HepG2 (cell line): ENCODE data around the gene CDC42EP1. TPM values are rescaled to one million over a fixed set of nuclear protein-coding genes. Genes with fewer than 3 reads are reported as not detected.

ENCODE experiments used
- ARNTL ChIP-seq: sonication (generic); formaldehyde crosslinking; IDR thresholded peaks from 2 replicates; pipeline ENCODE4 v1.4.0; 2020; ENCODE audit warnings: mild to moderate bottlenecking, missing genetic modification reagents
- ELF3 ChIP-seq: IDR thresholded peaks from 2 replicates; pipeline ENCODE4 v1.6.1; 2016; ENCODE audit warnings: missing genetic modification reagents, missing compliant biosample characterization
- EP300 ChIP-seq, 3 experiments: sonication (generic) in 1 of 3; formaldehyde crosslinking in 1 of 3; IDR thresholded peaks; 2 replicates each; pipeline versions ENCODE4 v1.5.1 to v1.6.1; 2011 to 2020; ENCODE audit warnings: low read depth in 2 of 3, low read length in 2 of 3, borderline replicate concordance in 1 of 3, improper control_type of control experiment in 1 of 3, mild to moderate bottlenecking in 1 of 3, missing genetic modification reagents in 1 of 3, moderate library complexity in 1 of 3
- MYC ChIP-seq: sonication (generic); formaldehyde crosslinking; IDR thresholded peaks from 2 replicates; pipeline ENCODE4 v1.9.0; 2021; ENCODE audit warnings: missing genetic modification reagents, borderline replicate concordance
- RARG ChIP-seq: sonication (generic); formaldehyde crosslinking; IDR thresholded peaks from 2 replicates; pipeline ENCODE4 v1.4.0; 2020; ENCODE audit warnings: low read depth, mild to moderate bottlenecking, missing genetic modification reagents
- SRSF1 ChIP-seq: fragments of 200-400 bp; formaldehyde crosslinking; optimal IDR thresholded peaks from 2 replicates; pipeline ENCODE3; 2017; ENCODE audit warnings: mild to moderate bottlenecking, low read depth, low read length, moderate library complexity
- TAF1 ChIP-seq: sonication (generic); formaldehyde crosslinking; IDR thresholded peaks from 2 replicates; pipeline ENCODE4 v1.4.0; 2020; ENCODE audit warnings: missing genetic modification reagents
- ZSCAN31 ChIP-seq: sonication (generic); formaldehyde crosslinking; IDR thresholded peaks from 2 replicates; pipeline ENCODE4 v1.5.0; 2020; ENCODE audit warnings: low read depth, mild to moderate bottlenecking, missing genetic modification reagents
- polyA plus RNA-seq, 8 experiments: library from polyadenylated mRNA; depleted of rRNA in 3 of 8; stranded (reverse) in 7 of 8; unstranded in 1 of 8; fragments of >200 nt; fragmentation: Illumina TruSeq in 4 of 8; extraction: Trizol in 4 of 8; gene quantifications; 2 replicates each; pipeline versions ENCODE4 v1.2.1 to v1.2.3, GENCODE V29; 2011 to 2016; ENCODE audit warnings: low read depth in 4 of 8, missing spikeins in 1 of 8, mixed read lengths in 1 of 8; ENCODE audit not compliant: insufficient read depth in 1 of 8
- total RNA-seq, 5 experiments: library from RNA; depleted of rRNA; stranded (reverse); fragments of >200 nt; fragmentation: Illumina TruSeq; extraction: Trizol; gene quantifications; 2 replicates each; pipeline ENCODE4 v1.2.3, GENCODE V29; 2016; ENCODE audit warnings: low read depth in 1 of 5
- TF ChIP-seq, protein P1 (sequence below): sonication (generic); formaldehyde crosslinking; IDR thresholded peaks from 2 replicates; pipeline ENCODE4 v1.9.0; 2022; ENCODE audit warnings: low read depth, missing genetic modification reagents
- TF ChIP-seq, protein P2 (sequence below): sonication (generic); formaldehyde crosslinking; IDR thresholded peaks from 2 replicates; pipeline ENCODE4 v1.5.0; 2020; ENCODE audit warnings: mild to moderate bottlenecking, missing genetic modification reagents
- TF ChIP-seq, protein P3 (sequence below): sonication (generic); formaldehyde crosslinking; IDR thresholded peaks from 2 replicates; pipeline ENCODE4 v1.5.1; 2020; ENCODE audit warnings: missing genetic modification reagents, mild to moderate bottlenecking, borderline replicate concordance
- TF ChIP-seq, protein P4 (sequence below): IDR thresholded peaks from 2 replicates; pipeline ENCODE4 v1.6.1; 2016; ENCODE audit warnings: low read depth
- TF ChIP-seq, protein P5 (sequence below): IDR thresholded peaks from 2 replicates; pipeline ENCODE4 v1.6.1; 2016
- TF ChIP-seq, protein P6 (sequence below): IDR thresholded peaks from 2 replicates; pipeline ENCODE4 v1.6.1; 2016; ENCODE audit warnings: mild to moderate bottlenecking, missing biosample characterization, missing genetic modification reagents
- TF ChIP-seq, protein P7 (sequence below): sonication (generic); formaldehyde crosslinking; IDR thresholded peaks from 2 replicates; pipeline ENCODE4 v1.5.0; 2020; ENCODE audit warnings: mild to moderate bottlenecking, missing genetic modification reagents, borderline replicate concordance

The CDC42EP1 gene
- total and polyA plus RNA-seq, 2 of the 13 experiments (the other 11 are each of a cell fraction or from before 2014, with no cell fraction given) = 17.1 to 29.5 TPM

DNA sequence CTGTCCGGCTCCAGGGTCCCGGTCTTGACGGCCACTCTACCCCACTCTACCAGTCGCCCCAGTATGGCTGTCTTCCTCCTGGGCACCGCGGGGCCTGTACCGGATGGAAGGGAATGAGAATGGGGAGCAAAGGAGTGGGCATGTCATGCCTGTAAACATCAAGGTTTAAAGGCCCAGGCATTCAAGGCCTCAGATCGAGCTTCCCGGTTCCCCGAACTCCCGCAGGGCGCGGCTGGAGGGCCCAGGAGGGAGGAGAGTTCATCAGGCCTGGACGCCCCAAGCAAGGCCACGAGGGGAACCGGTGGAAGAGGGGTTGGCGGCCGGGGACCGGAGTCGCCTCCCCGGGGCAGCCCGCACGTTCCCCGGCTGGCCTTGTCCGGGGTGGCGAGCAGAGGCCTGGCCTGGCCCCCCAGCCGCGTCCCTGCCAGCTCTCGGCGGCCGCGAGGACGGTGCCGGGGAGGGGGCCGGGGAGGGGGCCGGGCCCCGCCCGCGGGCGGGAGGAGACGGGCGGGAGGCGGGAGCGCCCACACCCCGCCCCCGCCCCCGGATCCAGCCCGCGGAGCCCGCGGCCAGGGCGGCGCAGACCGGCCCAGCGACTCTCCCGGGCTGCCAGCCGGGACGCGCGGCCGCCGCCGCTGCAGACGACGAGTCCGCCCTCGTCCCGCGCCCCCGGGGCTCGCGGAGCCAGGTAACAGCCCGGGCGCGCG lies at the start of gene CDC42EP1 (continued):
- TF ChIP-seq, protein P1, sequence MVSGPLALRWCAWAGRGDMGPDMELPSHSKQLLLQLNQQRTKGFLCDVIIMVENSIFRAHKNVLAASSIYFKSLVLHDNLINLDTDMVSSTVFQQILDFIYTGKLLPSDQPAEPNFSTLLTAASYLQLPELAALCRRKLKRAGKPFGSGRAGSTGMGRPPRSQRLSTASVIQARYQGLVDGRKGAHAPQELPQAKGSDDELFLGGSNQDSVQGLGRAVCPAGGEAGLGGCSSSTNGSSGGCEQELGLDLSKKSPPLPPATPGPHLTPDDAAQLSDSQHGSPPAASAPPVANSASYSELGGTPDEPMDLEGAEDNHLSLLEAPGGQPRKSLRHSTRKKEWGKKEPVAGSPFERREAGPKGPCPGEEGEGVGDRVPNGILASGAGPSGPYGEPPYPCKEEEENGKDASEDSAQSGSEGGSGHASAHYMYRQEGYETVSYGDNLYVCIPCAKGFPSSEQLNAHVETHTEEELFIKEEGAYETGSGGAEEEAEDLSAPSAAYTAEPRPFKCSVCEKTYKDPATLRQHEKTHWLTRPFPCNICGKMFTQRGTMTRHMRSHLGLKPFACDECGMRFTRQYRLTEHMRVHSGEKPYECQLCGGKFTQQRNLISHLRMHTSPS (CRISPR knock-in tag) = peak; percentile 68
- TF ChIP-seq ZSCAN31 (CRISPR knock-in tag) = peak; percentile 58
- TF ChIP-seq ARNTL (CRISPR knock-in tag) = 0 out of 2 replicates have a peak, but pooled peaks have one; percentile 26
- TF ChIP-seq EP300 (IDR thresholded peaks at IDR 0.05; ENCODE audit: low read depth in 2 of 2, low read length in 2 of 2) = 0 out of 4 replicates have a peak, but pooled peaks of 1 of the 2 experiments have one; percentile 2
- TF ChIP-seq EP300 (CRISPR knock-in tag; IDR thresholded peaks at IDR 0.05; ENCODE audit: borderline replicate concordance) = no peak
- TF ChIP-seq, protein P2, sequence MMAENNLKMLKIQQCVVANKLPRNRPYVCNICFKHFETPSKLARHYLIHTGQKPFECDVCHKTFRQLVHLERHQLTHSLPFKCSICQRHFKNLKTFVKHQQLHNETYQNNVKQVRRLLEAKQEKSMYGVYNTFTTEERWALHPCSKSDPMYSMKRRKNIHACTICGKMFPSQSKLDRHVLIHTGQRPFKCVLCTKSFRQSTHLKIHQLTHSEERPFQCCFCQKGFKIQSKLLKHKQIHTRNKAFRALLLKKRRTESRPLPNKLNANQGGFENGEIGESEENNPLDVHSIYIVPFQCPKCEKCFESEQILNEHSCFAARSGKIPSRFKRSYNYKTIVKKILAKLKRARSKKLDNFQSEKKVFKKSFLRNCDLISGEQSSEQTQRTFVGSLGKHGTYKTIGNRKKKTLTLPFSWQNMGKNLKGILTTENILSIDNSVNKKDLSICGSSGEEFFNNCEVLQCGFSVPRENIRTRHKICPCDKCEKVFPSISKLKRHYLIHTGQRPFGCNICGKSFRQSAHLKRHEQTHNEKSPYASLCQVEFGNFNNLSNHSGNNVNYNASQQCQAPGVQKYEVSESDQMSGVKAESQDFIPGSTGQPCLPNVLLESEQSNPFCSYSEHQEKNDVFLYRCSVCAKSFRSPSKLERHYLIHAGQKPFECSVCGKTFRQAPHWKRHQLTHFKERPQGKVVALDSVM (CRISPR knock-in tag) = peak; percentile 19; the same call in 1 of the 2 replicates
- TF ChIP-seq, protein P3, sequence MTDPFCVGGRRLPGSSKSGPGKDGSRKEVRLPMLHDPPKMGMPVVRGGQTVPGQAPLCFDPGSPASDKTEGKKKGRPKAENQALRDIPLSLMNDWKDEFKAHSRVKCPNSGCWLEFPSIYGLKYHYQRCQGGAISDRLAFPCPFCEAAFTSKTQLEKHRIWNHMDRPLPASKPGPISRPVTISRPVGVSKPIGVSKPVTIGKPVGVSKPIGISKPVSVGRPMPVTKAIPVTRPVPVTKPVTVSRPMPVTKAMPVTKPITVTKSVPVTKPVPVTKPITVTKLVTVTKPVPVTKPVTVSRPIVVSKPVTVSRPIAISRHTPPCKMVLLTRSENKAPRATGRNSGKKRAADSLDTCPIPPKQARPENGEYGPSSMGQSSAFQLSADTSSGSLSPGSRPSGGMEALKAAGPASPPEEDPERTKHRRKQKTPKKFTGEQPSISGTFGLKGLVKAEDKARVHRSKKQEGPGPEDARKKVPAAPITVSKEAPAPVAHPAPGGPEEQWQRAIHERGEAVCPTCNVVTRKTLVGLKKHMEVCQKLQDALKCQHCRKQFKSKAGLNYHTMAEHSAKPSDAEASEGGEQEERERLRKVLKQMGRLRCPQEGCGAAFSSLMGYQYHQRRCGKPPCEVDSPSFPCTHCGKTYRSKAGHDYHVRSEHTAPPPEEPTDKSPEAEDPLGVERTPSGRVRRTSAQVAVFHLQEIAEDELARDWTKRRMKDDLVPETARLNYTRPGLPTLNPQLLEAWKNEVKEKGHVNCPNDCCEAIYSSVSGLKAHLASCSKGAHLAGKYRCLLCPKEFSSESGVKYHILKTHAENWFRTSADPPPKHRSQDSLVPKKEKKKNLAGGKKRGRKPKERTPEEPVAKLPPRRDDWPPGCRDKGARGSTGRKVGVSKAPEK (CRISPR knock-in tag) = no peak
- TF ChIP-seq, protein P4, sequence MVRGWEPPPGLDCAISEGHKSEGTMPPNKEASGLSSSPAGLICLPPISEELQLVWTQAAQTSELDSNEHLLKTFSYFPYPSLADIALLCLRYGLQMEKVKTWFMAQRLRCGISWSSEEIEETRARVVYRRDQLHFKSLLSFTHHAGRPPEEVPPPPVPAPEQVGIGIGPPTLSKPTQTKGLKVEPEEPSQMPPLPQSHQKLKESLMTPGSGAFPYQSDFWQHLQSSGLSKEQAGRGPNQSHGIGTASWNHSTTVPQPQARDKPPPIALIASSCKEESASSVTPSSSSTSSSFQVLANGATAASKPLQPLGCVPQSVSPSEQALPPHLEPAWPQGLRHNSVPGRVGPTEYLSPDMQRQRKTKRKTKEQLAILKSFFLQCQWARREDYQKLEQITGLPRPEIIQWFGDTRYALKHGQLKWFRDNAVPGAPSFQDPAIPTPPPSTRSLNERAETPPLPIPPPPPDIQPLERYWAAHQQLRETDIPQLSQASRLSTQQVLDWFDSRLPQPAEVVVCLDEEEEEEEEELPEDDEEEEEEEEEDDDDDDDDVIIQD (CRISPR knock-in tag) = 0 out of 2 replicates have a peak, but pooled peaks have one; percentile 14
- peak; percentile 23; the same call in 1 of the 2 replicates for TF ChIP-seq ELF3 (CRISPR knock-in tag)
- no peak for TF ChIP-seq RARG
- TF ChIP-seq, protein P5, sequence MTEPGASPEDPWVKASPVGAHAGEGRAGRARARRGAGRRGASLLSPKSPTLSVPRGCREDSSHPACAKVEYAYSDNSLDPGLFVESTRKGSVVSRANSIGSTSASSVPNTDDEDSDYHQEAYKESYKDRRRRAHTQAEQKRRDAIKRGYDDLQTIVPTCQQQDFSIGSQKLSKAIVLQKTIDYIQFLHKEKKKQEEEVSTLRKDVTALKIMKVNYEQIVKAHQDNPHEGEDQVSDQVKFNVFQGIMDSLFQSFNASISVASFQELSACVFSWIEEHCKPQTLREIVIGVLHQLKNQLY (CRISPR knock-in tag) = no peak
- TF ChIP-seq, protein P6, sequence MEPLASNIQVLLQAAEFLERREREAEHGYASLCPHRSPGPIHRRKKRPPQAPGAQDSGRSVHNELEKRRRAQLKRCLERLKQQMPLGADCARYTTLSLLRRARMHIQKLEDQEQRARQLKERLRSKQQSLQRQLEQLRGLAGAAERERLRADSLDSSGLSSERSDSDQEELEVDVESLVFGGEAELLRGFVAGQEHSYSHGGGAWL (CRISPR knock-in tag) = peak; percentile 75; the same call in 1 of the 2 replicates
- peak; percentile 42; the same call in 1 of the 2 replicates for TF ChIP-seq TAF1
- TF ChIP-seq SRSF1 = peak; percentile 93
- TF ChIP-seq, protein P7, sequence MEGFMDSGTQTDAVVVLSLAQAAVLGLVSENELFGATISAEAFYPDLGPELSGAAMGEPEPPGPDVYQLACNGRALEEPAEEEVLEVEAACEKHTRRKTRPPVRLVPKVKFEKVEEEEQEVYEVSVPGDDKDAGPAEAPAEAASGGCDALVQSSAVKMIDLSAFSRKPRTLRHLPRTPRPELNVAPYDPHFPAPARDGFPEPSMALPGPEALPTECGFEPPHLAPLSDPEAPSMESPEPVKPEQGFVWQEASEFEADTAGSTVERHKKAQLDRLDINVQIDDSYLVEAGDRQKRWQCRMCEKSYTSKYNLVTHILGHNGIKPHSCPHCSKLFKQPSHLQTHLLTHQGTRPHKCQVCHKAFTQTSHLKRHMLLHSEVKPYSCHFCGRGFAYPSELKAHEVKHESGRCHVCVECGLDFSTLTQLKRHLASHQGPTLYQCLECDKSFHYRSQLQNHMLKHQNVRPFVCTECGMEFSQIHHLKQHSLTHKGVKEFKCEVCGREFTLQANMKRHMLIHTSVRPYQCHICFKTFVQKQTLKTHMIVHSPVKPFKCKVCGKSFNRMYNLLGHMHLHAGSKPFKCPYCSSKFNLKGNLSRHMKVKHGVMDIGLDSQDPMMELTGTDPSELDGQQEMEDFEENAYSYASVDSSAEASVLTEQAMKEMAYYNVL (CRISPR knock-in tag) = peak; percentile 60; the same call in 1 of the 2 replicates
- TF ChIP-seq MYC (CRISPR knock-in tag) = no peak
